Stimulated activated CD4-positive, alpha-beta T cell treated with anti-CD3 and anti-CD28 coated beads, Interleukin-4, amount 100 ng/mL, for 48 hours (primary cell): ENCODE results near the gene SUPT4H1.
A peak's percentile ranks its signal among the peaks of the same experiment; 100 is the strongest.

Experiments used
- DNase-seq, 2 donors: peaks; one replicate each; pipeline ENCODE4 v3.0.0-alpha.2; 2020; ENCODE audit warnings: low read depth in 2 of 2

The SUPT4H1 gene

GRCh38 chr17:58319173-58320162, 32.5 kb downstream of the SUPT4H1 start:
- DNase-seq: no peak

GRCh38 chr17:58318627-58319172, 33.3 kb downstream of the SUPT4H1 start:
- DNase-seq: no peak

DNA sequence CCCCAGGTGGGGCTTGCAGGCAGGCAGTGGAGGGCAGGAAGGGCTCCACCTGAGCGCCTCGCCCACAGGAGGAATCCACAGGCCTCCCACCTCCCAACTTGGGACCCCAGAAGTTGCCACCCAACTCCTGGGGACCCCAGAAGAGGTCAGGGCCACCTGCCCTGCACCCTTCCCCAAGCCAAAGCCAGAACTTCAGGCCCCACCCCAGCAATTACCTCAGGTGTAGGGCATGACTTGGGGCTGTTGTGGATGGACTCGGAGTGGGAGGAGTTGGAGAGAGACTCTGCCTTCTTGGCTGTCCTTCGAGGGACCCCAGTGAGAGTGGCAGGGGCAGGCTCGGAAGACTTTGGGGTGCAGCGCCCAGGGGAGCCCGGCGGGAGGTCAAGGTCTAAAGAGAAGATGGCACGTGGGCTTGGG, 33.9 kb downstream of the SUPT4H1 start:
- no peak for DNase-seq

GRCh38 chr17:58317421-58318064, 34.5 kb downstream of the SUPT4H1 start:
- DNase-seq: peak; percentile 53 to 63

DNA sequence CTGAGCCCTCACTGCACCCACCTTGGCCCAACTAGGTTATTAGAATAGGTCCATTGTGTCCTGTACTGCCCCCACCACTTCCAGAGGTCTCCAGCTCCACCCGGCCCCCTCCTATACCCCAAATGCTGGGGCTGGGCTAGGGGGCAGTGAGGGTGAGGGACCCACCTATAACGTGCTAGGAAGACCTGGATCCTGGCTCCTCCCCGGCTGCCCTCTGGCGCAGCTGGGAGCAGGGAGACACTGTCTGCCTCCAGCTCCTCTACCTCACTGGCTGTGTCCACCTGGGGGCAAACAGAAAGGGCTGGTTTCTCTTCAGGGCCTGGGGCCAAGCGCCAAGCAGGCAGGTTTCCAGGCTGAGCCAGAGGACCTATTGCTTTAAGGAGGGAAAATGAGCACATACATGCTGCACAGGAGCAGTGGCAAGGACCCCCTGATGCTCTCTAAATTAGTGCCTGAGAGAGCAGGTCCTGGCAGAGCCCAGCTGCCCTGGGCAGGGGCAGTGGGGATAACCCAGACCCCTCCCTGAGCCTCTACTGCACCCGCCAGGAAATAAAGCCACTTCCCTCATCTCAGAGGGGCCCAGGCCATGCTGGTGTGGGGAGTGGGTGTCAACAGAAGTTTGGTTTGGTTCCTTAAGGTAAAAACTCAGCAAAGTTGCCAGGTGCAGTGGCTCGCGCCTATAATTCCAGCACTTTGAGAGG, 35.6 kb downstream of the SUPT4H1 start:
- no peak for DNase-seq

DNA sequence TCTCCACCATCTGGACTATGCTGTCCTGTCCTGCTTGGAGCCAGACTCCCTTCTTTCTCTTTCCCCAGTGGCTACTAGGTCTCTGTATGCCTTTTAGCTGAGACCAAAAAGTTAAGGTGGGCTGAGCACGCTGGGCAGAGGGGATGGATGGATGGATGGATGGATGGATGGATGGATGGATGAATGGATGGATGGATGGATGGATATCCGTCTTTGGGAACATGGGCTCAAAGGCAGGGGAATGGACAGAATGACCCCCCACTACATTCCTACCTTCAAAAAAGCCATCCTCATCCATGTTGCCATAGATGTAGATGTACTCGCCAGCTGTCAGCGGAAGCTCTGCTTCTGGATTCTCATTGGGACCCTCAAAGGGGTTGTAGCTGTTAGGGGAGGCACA, 36.3 kb downstream of the SUPT4H1 start:
- DNase-seq: no peak

GRCh38 chr17:58315281-58315711, 36.7 kb downstream of the SUPT4H1 start:
- DNase-seq: no peak

GRCh38 chr17:58314706-58315015, 37.3 kb downstream of the SUPT4H1 start:
- no peak for DNase-seq

GRCh38 chr17:58313815-58314705, 37.9 kb downstream of the SUPT4H1 start:
- DNase-seq: no peak

DNA sequence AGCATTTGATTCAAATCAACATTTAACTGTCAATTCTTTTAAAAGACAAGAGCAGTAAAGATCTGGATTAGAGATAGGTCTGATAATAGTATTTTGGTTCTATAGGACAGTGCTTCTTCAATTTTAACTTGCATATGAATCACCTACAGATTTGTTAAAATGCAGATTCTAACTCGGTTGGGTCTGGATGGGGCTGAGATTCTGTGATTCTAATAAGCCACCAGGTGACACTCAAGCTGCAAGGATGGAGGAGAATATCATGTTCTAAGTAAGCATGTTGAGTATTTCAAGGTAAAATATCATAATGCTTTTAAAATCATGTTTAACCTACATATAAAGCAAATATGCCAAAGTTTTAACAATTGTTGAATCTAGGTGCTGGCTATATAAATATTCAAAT, 39.2 kb downstream of the SUPT4H1 start:
- no peak for DNase-seq

- DNase-seq: no peak
These were observed 39.9 kb downstream of the SUPT4H1 start for GRCh38 chr17:58312021-58312630.

DNA sequence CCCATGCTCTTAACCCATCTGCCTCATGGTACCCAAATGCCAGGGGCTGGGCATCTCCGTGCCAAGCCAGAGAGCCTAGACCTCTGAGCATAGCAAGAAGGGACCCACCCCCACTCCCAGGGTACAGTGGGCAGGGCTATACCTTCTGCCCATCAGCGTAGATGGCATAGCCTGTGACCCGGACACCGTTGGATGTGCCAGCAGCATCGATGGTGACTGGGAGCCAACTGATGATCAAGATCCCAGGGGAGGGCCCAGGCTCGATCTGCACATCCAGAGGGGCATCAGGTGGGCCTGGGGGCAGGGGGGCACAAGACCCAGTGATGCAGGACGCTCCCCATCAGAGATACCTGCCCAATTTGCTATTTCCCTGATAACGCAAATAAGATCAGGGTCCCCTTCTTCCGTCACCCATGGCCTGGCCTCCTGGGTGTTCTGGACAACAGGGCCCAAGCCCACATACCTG, 40.5 kb downstream of the SUPT4H1 start:
- DNase-seq: no peak

DNA sequence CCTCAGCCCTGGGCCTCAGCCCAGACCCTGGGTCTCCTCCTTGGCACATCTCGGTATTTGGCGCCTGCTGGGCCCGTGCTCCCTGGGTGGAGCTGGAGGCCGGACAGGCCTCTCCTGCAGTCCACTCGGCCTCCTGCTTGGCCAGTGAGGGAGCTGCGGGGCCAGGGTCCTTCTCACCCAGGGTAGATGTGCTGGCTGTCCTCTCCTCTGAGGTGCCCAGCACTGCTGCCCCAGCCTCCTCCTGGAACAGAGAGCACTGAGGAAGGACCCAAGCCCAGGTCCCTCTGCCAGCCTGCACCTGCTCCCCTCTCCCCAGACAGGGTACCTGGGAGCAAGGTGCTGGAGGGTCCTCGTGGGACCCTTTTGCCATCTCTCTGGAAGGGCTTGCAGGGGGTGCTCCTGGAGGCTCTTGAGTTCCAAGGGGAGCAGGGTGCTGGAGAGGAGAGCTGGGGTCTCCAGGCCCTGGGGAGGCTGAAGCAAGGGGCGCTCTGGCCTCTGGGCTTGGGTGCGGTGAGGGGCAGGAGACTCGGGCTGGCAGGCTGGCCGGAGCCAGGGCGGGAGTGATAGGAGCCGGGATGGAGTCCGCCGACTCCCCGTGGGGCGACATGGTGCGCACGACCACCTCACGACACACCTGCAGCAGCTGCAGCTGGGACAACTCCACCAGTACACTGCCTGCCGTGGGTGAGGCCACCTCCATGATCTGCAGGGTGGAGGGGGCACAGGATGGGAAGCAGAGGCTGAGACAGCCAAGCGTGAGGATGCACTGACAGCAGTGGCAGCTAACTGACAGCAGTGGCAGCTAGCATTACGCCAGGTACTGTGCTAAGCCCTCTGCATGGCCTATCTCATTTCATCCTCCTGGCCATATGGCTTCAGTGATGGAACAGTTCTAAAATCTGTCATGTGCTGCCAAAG, 41.2 kb downstream of the SUPT4H1 start:
- no peak for DNase-seq

- no peak for DNase-seq
These were observed 42.1 kb downstream of the SUPT4H1 start for GRCh38 chr17:58309918-58310259.

GRCh38 chr17:58308985-58309917, 42.8 kb downstream of the SUPT4H1 start:
- DNase-seq: no peak

GRCh38 chr17:58308173-58308984, 43.6 kb downstream of the SUPT4H1 start:
- no peak for DNase-seq

DNA sequence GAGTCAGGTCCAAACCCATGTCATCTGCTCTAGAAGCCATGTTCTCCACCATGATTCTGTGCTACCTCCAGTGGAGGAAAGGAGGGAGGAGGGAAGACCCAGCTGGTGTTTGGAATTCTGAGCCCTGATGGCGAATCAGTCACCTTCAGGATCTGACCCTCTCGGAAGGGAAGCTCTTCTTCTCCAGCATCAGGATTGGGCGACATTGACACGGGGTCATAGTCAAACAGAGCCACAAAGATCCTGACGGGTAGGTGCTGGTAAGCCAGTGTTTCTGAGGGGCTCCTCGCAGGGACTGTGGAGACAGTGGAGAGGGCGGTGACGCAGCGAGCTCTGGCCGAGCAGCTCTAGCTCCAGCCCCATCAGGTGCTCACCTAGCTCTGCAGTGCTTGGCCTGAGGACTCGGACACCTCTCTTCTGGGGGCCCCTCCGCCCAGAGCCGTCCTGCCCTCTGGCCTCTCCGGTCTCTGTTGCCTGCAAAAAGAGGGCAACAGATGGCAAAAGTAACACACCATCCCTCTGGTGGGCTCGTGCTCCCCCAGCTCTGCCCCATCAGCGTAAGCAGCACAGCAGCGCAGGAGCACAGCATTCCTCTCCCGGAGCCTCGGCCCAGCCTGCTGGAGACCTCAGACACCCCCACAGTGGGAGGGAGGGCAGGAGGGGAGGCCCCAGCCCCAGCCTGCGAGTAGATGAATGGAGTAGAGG, 44.4 kb downstream of the SUPT4H1 start:
- DNase-seq: no peak
